GM19099 (cell line): Measurements from ENCODE around the gene SMIM7.

Experiments
- POLR2A ChIP-seq: IDR thresholded peaks from 3 replicates; pipeline ENCODE4 v1.6.1; 2011; ENCODE audit warnings: low read depth; ENCODE audit not compliant: insufficient read length; ENCODE audit errors: extremely low read depth

Gene SMIM7

GRCh38 chr19:16626796-16627192 lies 33.1 kb downstream of the SMIM7 start:
- no peak for TF ChIP-seq POLR2A

DNA sequence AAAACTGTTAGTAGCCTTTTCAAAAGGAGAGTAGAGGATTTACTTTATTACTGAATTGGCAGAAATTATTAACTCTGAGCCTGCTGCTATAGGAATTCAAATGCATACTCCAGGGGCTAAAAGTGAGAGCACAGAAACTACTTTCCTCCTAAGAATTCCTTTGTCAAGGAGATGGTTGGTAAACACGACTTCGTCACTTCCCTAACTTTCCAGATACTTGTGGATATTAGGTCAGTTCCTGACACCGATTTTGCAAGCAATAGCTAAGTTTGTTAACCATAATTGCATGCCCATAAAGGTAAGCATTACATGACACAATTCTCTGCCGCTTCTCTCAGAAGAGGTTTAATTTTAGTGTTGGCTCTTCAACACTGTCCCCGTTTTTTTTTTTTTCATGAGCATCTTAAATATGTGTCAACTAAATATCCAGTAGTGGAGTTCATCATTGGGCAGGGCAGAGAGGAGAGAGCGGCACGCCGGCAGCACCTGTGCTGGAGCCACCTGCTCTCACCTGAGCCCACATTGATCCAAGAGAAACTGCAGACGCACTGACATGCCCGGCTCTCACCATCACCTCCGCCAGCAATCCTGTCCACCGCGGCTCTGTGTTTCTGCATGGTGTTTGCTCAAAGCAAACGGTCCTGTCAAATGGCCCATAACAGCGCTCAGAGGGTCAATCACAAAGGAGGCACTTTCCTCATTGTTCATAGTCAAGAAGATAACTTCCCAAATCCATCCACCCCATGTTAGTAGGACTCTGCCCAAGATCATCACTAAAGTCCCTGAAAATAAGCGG lies 34.6 kb downstream of the SMIM7 start:
- TF ChIP-seq POLR2A, result no peak

- TF ChIP-seq POLR2A, result no peak
Observed at GRCh38 chr19:16624236-16624635, 35.7 kb downstream of the SMIM7 start.

DNA sequence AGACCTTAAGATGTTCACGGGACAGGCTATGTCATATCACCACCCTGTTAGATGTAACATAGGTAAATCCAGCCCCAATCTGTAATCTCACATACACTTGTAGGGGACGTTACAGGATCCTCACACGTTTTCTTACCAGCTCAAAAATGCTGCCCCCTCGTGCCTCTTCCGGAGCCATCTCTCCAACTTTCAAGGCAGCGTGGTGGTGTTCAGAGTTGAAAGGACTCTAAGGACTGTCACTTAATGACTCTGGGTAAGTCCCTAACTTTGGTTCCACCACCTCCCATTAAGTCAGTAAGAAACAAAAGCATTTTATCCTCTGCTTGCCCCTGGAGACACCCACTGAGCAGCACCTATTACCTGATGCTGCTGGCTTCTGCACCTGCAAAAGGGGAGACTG lies 36.4 kb downstream of the SMIM7 start:
- no peak for TF ChIP-seq POLR2A

- no peak for TF ChIP-seq POLR2A
Observed at GRCh38 chr19:16623066-16623465, 36.9 kb downstream of the SMIM7 start.

DNA sequence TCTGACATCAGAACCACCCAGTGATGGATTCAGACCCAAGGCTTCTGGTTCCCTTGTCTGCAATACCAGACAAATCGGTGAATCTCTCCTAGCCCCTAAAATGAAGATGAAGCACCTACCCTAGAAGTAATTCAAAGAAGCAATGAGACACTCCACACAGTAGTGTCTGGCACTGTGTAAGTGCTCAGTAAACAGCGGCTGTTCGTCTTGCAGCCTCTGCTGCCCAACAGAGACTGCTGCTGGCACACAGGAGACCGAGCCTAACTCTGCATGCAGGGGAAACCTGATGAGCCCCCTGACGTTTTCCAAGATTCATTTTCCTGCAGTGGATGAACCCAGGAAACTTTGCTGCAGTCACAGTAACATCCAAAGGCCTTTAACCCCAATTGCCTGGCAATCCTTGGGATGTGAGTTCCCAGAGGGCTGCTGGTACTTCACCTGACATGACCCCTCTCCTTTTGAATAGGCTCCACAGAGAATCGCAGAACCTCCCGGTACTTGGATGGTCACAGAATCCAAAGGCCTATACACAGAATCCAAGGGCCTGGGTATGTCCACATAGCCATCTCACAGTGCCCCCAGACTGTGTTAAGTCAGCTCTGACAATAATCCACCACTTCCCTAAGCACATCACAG lies 38.7 kb downstream of the SMIM7 start:
- no peak for TF ChIP-seq POLR2A

DNA sequence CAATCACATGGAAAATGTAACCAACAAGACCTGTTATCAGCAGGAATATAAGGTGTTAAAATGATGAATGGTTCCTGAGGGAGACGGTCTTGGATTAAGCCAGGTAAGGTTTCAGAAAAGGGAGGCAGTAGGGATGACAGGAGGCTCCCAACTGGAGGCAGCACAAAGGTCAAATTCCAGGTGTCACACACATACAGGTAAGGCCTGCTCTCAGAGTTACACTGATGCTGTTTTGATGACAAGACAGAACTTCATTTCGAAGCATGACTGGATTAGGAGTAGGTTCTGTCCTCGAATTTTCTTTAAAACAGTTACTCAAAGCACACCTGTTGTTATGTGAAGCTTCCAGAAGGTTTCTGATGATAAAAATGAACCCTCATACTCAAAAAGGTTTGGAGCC lies 39.4 kb downstream of the SMIM7 start:
- no peak for TF ChIP-seq POLR2A

GRCh38 chr19:16620018-16620417 lies 39.9 kb downstream of the SMIM7 start:
- no peak for TF ChIP-seq POLR2A

DNA sequence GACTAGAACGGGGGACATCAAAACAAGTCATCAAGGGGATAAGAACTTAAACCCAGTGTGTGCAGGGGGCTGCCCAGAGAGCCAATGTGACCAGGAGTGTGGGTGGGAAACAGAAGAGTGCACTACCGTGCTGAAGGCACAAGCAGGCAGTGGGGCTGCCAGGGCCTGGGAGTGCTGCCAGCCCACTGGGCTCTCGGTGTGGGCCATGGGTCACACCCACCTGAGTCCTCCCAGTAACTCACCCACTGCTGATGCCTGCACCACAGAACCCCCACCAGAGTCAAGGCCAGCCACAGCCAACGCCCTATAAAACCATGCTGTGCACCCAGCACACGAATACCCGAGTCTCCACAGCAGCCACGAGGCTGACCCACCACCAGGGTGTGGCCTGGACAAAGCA lies 40.5 kb downstream of the SMIM7 start:
- TF ChIP-seq POLR2A, result no peak

DNA sequence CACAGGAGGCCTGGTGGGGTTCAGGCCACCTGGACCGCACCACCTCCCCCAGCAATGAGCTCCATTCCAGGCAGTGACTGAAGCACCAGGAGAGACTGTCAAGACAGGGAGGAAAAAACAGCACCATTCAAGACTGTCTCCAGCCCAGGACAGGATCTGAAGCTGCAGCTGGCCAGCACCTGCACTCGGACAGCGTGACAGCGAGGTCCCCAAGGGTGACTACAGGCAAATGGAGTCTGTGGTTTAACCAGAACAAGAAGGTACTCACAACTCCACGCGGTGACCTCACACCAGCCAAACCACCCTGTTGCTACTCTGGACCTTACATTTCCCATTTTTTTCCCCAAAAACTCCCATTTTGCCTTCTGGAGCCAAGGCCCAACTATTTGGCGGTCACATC lies 41.7 kb downstream of the SMIM7 start:
- TF ChIP-seq POLR2A, result no peak

DNA sequence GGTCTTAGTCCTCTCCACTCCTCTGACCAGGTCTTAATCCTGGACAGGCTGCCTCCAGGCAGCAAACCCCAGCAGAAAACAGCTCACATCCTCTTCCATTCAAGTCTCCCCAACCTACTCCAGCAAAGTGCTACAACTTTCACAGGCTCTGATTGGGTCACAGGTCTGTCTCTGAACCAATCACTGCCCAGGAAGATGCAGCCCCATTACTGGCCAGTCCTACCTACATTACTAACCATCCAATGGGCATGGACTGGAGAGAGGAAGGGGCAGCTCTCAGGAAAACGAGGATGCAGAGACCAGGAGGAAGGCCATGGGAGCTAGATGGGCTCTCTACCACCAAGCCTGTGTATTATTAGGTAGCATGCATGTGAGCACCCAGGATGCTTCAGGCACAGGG lies 44.1 kb downstream of the SMIM7 start:
- TF ChIP-seq POLR2A, result no peak

DNA sequence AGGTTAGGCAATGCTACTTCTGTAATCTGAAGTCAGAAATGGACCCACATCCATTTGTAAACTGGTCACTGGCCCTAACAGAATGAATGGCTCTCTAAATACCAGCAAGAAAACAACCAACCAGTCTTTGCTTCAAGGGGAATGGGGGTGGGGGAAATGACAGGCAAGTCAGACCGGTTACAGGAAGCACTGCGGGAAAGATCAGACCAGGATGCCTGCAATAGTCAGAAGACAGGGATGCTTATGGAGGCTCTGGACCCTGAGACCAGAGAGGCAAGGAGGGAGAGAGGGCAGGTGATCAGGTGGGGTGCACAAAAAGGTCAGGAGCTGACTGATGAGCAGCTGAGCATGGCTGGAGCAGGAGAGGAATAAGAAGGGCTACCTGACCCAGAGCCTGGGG lies 45.0 kb downstream of the SMIM7 start:
- TF ChIP-seq POLR2A, result no peak

DNA sequence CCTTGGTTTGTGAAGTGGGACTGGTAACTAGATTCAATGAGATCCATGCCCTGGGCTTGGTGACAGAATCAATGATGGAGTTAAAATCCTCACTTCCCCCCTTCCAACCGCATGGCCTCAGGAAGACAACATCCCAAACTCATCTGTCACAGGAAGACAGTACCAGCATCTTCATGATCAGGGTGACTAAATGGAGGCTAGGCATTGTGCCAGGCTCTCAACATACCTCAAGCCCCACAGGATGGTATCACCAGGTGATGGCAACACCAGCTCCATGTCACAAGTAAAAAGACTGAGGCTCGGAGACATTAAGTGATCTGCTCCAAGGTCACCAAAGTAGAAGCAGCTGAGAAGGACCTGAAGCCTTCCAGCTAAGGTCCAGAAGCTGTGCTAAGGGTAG lies 46.1 kb downstream of the SMIM7 start:
- TF ChIP-seq POLR2A, result no peak

DNA sequence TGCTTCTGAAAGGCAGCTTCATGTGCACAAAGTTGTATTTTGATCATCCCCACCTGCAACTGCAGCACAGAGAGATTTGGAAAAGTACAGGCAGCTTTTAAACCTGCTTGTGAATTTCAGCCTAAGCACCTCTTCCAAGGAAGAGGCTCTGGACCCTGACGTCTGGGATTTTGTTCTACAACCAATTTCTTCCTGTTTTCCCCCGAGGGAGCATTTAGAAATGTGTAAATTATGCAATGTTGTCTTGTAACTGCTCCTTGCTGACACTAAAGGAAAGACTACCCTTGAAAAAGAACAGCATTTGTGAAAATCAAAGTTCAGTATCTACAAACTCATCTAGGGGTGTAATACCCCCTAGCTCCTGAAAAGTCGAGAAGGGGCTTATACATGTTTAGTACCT lies 47.3 kb downstream of the SMIM7 start:
- TF ChIP-seq POLR2A, result no peak

DNA sequence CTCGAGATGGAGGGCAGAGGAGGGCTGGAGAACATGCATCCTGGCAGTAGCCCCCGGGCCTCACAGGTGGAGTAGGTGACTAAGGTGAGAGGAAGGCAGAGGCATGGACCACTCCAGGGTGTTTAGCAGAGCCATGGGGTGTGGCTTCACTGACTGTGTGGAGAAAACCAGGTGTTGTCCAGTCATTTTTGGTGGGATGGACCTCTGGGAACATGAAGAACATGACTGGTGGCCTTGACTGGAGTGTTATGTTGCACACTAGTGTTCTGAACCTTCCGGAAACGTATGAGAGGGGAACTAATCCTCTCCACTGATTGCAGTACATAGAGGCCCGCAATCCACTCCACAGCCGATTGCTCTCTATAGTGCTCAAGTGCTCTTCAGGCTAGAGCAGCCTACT lies 48.8 kb downstream of the SMIM7 start:
- TF ChIP-seq POLR2A, result no peak

- no peak for TF ChIP-seq POLR2A
Observed at GRCh38 chr19:16609511-16610200, 50.3 kb downstream of the SMIM7 start.
